GM21528 (cell line): ENCODE results near the gene MYPN.

Source experiments
- ATAC-seq: cut with Tn5 transposase; IDR thresholded peaks from one replicate; pipeline ENCODE4 v1.9.1; 2021; ENCODE audit warnings: mild to moderate bottlenecking, moderate library complexity; ENCODE audit not compliant: unreplicated experiment, low FRiP score

MYPN gene

DNA sequence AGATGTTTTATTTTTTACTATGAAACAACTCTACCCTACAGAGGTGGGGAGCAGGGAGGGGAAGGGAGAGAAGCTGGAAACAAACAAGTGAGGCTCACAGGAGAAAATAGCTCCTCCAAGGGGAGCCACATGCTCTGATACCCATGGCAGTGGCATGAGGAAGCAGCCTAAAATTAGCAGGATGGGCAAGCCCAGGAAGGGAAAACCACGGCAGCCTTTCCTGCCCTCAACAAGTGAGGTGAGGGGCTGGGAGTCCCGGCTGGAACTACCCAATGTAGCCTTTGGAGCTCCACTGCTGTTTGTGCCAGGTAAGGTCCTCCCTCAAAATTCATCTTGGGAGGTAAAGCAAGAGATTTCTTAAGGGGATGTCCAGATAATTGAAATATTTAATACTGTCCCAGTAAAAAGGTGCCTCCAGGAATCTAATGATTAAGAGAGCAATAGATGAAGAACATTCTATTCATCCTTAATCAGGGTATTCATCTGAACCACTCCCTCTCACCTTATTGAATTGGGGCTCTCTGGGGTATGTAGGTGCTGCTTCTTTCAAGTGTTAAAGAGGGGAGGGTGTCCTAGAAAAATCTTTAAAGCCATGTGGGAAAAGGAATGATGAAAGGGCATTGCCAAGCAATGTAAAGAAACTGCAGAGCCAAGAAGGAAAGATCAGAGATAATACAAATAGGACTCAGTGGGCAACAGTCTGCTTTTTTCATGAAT, 21.4 kb upstream of the MYPN start:
- no peak for ATAC-seq

DNA sequence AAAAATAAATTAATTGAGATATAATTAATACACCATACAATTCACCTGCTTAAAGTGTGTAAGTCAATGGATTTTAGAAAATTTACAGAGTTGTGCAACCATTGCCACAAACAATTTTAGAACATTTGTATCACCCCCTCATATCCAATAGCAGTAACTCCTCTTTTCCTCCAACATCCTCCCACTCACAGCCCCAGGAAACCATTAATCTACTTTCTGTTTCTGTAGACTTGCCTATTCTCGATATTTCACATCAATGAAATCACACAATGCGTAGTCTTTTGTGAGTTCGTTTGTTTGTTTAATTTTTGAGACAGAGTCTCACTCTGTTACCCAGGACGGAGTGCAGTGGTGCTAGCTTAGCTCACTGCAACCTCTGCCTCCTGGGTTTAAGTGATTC, 20.5 kb upstream of the MYPN start:
- no peak for ATAC-seq

DNA sequence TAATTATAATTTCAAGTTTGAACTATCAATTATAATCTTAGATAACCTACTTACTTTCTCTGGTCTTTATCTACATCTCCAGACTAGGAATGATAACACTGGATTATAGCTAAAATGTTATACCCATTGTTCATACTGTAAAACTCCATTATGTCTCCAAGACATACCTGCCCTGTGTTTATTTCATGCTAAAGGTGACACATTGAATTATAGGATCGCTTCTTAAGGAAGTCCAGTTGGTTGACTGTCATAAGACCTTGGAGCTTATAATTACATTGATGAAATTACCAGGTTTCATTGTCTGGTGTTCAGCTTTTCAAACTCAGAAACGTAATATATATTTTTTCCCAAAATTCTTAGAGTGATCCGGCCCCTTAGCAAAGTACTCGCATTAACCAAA, 18.7 kb upstream of the MYPN start:
- ATAC-seq: no peak

DNA sequence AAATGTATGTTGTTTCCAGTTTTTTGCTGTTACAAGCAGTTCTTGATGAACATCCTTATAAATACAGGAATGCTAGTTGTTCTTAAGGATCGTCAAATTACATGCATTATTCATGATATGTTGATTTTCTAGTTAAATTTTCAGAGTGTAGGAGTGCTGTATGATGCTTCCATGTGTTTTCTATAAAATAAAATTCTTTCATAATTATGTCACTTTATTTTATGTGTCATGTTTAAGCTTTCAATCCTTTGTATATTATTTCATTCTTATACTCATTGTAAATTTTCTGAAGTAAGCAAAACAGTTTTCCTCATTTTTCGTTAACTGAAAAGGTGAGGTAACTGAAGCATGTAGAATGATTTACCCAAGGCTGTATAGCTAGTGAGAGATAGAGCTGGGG, 16.8 kb upstream of the MYPN start:
- no peak for ATAC-seq

DNA sequence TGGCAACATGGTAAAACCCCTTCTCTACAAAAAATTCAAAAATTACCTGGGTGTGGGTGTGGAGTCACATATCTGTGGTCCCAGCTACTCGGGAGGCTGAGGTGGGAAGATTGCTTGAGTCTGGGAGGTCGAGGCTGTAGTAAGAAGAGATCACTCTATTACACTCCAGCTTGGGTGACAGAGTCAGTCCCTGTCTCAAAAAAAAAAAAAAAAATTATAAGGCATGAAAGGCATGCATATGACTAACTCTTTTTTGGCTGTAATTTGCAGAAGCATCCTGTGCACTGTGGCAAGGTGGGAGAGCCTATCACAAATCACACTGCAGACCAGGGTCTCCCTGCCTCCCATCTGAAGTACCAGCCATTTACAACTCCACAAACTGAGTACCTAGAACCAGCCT, 14.1 kb upstream of the MYPN start:
- no peak for ATAC-seq

DNA sequence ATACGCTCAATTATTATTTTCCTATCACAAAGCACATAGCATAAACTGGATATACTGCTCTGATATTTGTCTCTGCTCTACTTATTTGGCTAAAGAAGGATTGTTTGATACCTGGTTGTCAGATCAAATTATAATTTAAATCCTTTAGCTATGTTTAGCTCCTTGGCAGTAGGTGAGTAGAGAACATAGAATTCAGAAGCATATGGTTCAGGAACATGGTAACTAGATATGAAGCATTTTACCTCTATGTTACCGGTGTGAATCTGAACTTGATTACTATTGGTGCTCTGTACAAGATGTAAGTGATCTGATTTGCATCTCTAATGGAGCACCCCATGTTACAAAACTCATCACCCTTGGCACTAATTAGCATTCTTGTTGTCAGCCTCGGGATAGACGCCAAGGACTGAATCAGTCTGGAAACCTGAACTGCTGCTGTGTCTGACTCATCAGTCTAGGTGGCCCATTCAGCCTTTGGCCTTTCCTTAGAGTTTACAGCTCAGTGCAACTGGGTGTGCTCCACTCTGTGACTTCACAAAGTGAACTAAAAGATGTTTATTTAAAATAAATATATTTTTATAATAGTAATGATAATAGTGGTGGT, 12.3 kb upstream of the MYPN start:
- no peak for ATAC-seq

DNA sequence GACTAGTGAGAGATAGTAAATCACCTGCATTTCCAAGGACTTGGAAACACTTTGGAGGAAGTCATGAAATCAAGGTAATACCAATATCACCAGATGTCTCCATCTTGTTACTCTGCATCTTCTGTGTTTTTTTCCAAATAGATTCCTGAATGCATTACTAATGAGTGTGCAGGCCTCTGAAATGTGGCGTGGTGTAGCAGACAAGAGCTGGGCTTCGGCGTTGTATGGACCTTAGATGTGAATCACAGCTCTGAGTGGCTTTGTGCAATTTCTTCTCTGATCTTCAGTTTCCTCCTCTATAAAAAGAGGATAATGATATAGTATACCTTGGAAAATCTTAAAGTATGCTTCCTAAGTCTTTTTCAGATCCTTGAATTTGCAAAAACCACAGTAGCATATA, 9.6 kb upstream of the MYPN start:
- ATAC-seq: no peak

DNA sequence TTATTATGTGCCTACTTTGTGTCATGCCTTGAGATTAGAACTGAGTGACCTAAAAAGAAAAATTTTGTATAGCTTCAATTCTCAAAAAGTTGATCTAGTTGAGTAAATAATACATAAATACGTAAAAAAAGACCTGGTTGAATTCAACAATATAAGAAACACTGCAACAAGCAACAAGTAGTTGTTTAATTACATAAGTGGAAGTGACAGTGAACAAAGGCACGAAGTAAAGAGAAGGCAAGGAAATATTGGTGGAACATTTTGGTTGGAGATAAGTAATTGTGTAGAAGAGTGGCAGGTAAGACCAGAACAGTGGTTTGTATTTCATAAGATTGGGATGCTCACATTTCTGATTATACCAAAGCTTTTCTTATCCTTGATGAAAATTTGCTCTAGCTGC, 8.2 kb upstream of the MYPN start:
- ATAC-seq: no peak

DNA sequence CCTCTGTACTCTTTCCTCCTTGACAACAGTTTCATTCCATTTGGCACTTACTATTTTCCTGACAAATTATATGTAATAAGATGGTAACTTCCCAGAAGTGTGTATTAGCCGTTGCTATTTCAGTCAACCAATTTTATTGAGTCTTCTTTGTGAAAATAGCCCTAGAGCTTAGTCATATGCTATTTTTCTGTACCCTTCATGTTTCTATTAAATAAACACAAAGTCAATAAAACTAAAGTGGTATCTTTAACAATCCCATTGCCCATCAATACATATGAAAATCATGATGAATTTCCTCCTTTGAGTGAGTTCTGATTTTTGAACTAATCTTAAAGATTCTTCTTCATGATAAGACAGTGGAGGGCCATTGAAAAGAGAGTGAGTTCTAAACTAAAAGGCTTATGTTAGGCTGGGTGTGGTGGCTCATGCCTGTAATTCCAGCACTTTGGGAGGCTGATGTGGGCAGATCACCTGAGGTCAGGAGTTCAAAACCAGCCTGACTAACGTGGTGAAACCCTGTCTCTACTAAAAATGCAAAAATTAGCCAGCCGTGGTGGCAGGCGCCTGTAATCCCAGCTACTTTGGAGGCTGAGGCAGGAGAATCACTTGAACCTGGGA, 5.9 kb upstream of the MYPN start:
- ATAC-seq: no peak

DNA sequence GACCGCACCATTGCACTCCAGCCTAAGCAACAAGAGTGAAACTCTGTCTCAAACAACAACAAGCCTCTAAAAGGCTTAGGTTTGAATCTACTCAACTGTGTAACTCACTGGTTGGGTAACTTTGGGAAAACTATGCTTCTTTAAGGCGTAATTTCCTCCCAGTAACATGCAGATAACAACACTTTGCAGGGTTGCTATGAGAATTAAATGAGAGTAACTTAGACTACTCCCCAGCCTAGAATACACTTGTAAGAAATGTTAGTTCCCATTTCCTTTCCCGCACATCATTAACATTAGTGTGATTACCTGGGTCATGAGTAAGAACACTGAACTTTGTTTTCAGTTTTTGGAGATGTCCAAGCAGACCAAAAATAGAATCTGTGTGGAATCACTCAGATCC, 5.4 kb upstream of the MYPN start:
- ATAC-seq: no peak

DNA sequence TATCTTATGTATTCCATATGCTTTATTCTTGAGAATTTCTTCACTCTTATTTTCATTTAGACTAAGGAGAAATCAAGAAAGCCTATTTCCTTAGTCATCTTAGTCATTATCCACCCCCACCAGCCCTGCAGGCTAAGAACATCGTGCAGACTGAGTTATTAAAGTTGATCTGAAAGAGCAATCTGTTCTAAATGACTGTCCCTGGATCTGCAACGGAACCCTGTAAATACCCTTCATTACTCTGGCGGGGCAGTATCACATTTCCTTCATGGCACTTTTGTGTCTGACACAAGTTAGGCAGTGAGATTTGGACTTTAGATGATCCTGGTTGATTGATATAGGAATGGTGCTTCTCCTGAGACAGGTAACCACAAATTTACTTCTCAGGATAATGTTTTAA, 3.5 kb upstream of the MYPN start:
- no peak for ATAC-seq

DNA sequence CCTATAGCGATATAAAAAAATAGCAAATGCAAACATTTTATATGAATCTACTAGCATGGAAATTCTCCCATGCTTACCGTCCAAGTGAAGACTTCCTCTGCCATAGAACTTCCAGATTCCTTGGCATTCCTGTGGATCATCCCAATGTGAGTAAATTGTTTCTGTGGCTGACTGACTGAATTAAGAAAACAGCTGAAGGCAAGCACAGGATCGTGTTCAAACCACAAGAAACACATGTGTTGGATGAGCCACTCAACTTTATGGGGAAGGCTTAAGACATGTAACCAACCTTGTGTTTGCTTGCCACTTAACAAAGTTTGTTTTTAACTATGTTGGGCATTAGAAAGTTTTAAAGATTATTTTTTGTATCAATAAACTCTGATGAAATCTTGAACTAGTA, 2.6 kb upstream of the MYPN start:
- no peak for ATAC-seq

DNA sequence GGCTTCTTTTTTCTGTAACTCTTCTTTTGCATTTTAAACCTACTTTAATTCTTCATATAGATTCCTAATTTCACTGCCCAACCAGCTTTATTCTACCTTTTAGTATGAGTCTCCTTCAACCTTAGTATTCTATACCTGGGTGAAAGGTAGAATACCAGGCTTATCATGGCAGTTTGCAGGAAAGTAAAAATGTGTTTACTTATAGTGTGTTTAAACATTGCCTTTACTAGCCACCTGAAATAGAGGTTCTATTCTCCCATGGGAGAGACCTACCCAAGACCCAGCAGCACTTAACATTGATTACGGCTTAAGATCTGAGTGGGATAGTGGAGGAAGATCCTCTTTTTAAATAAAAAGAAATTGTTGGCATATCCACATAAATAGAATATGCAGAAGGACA, 1.6 kb upstream of the MYPN start:
- no peak for ATAC-seq

DNA sequence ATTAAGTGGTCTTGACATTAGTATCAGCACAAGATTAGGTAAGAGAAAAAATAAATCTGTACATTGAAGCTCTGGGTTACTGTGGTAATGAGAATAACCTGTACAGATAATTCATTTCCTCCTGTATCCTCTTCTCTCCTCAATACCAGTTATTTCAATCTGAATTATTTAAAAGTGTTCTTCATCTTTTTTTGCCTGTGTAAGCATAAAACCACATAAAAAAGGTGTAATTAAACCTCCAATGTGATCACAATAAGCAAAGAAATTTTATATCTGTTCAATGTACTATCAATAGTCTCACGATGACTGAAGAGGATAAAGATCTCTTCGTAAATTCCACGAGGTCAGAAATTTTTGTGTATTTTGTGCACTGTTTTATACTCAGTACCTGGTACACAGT, 1.2 kb upstream of the MYPN start:
- ATAC-seq: no peak

DNA sequence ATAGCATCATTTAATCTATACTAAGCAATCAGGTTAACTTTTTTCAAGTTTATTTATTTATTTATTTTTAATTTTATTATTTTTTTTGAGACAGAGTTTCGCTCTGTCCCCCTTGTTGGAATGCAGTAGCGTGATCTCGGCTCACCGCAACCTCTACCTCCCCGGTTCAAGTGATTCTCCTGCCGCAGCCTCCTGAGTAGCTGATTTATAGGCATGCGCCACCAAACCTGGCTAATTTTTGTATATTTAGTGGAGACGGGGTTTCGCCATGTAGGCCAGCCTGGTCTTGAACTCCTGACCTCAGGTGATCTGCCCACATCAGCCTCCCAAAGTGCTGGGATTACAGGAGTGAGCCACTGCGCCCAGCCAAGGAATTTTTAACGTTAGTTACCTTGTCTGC, 635 bp upstream of the MYPN start:
- no peak for ATAC-seq

DNA sequence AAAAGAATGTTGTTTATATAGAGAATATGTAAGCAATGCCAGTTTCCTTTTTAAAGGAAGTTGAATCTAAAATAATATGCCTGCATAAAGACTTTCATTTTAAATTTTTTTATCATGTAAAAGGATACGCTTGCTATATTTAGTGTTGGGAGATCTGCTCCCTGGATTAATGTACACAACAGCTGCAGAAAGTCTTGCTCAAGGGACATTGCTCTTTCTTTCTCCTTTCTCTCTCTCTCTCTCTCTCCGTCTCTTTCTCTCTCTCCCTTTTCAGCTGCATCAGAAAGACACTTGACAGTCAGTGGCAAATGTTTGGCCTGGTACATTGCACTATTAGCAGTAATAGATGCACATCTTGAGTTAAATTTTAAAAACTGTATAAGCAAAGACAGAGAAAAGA, 739 bp downstream of the MYPN start:
- no peak for ATAC-seq

DNA sequence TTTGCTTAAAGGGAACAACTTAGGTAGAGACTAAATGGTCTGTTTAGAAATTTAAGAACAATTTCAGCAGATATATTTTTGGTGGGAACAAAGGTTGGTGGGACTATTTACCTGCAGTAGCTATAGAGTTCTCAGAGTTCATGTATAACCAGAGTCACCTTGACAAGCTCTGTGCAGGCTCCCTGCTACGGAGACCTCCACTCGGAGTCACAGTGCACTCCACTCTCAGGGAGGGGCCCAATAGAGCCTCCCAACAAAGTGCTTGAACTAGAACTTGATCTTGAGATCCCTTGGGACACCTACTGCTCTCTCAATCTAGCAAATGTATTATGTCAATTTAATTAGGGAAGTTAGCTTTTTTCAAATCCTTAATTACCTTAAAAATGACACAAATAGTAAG, 2.3 kb downstream of the MYPN start:
- ATAC-seq: no peak

DNA sequence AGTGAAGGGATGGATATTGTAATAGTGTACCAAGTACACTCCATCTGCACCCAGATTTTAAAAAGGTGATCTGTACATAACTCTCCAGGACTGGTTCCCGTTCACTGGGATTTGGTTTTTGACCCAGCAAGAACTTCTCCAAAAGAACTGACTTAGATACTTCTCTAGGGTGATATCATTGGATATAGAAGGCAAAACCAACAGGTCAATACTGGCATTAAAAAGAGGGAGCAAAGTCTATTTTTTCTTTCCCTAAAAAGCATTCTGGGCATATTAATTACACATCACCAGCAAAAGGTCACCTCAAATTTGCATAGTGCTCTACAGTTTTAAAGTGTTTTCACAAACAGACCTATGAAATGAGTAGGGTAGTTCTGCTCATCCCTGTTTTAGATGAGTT, 3.5 kb downstream of the MYPN start:
- no peak for ATAC-seq

DNA sequence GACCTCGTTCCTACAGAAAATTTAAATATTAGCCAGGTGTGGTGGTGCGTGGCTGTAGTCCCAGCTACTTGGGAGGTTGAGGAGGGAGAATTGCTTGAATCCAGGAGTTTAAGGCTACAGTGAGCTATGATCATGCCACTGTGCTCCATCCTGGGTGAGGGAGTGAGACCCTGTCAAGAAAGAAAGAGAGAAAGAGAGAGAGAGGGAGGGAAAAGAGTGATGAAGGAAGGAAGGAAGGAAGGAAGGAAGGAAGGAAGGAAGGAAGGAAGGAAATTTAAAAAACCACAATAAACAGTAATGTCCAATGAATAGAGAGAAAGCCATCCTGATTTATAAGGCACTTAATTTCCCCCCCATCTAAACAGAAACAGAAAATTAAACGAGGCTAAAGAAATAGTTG, 9.4 kb downstream of the MYPN start:
- no peak for ATAC-seq

DNA sequence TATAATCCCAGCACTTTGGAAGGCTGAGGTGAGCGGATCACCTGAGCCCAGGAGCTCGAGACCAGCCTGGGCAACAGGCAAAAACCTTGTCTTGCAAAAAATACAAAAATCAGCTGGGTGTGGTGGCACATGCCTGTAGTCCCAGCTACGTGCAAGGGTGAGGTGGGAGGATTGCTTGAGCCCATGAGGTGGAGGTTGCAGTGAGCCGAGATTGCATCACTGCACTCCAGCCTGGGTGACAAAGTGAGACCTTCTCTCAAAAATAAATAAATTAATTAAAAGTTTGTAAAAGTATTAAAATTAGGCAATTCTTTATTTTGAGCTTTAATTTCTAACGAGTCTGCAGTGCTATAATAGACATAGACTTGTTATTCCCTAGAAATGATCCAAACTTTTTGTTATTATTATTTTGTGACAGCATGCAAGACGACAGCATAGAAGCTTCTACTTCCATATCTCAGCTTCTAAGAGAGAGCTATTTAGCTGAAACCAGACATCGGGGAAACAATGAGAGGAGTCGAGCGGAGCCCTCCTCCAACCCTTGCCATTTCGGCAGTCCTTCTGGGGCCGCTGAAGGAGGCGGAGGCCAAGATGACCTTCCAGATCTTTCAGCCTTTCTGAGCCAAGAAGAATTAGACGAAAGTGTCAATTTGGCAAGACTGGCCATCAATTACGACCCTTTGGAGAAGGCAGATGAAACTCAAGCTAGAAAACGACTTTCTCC, 11.9 kb downstream of the MYPN start:
- no peak for ATAC-seq

DNA sequence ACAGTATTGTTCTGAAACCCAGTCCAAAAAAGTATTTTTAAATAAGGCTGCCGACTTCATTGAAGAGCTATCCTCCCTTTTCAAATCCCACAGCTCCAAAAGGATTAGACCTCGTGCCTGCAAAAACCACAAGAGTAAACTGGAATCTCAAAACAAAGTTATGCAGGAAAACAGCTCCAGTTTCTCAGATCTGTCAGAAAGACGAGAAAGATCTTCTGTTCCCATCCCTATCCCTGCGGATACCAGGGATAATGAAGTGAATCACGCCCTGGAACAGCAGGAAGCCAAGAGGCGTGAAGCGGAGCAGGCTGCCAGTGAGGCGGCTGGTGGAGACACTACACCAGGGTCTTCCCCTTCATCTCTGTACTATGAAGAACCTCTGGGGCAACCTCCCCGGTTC, 12.6 kb downstream of the MYPN start:
- ATAC-seq: no peak

DNA sequence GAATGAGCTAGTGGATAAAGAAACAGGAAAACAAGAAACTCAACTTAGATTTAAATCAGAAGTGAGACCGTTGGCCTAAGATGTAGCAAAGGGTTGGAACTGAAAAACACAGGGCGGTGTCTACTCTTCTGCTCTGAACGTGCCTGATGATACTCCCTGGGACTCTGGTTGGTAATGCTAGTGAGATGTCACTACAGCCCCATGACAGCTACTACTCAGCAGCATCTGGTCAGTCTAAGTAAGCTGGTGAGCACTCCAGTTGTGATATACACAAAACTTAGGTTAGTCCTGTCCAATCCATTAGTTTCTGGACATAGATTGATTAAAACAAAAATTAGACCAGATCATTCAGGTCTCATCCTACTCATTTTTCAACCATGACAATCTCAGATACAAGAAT, 15.4 kb downstream of the MYPN start:
- no peak for ATAC-seq
